AG04450 (cell line): ENCODE results near the gene ZFHX3. TPM values are rescaled to one million over a fixed set of nuclear protein-coding genes. Genes with fewer than 3 reads are reported as not detected.

Experiments used
- CTCF ChIA-PET: fragments of 300-600, 350-600 bp; formaldehyde crosslinking; extraction: SDS; loops from one replicate; lab custom pipeline; 2022; ENCODE audit warnings: antibody characterized with exemption, inconsistent platforms; lab: Charles Lee
- POLR2A ChIA-PET: fragments of 350-600 bp; formaldehyde crosslinking; extraction: SDS; loops from one replicate; lab custom pipeline; 2021; ENCODE audit warnings: antibody characterized with exemption, inconsistent platforms; lab: Yijun Ruan, JAX
- DNase-seq: peaks from one replicate; pipeline ENCODE4 v3.0.0-alpha.2; 2011; ENCODE audit warnings: low read depth, low spot score
- H3K27ac ChIP-seq: one replicate; pipeline ENCODE4 v1.5.1; 2012; ENCODE audit warnings: low read depth, low read length, control low read depth
- H3K27me3 ChIP-seq: one replicate; pipeline ENCODE4 v1.6.0; 2012; ENCODE audit warnings: low read length; ENCODE audit not compliant: control insufficient read depth, insufficient read depth
- H3K4me3 ChIP-seq: 2 replicates; pipeline ENCODE4 v1.5.1; 2011; ENCODE audit warnings: mild to moderate bottlenecking, low read depth, low read length, control low read depth
- H3K9me3 ChIP-seq: 2 replicates; pipeline ENCODE4 v1.5.1; 2012; ENCODE audit warnings: low read length; ENCODE audit not compliant: control insufficient read depth, insufficient read depth
- CTCF ChIP-seq: IDR thresholded peaks from 2 replicates; pipeline ENCODE4 v1.5.1; 2011; ENCODE audit warnings: low read depth, low read length, control low read depth, inconsistent platforms
- polyA plus RNA-seq: library from polyadenylated mRNA; depleted of rRNA; stranded (reverse); fragments of >200 nt; gene quantifications from 2 replicates; pipeline ENCODE4 v1.2.3, GENCODE V29; 2011

The ZFHX3 gene
- polyA plus RNA-seq, 1 experiment, result 3.3 TPM

GRCh38 chr16:72987480-72987901, 60.4 kb downstream of the ZFHX3 start:
- H3K27me3 ChIP-seq, result no peaks in the 10 kb centered on the region
- ChIA-PET CTCF (interaction anchor here (1.0 kb wide), 1 partner anchor 48 kb away, joined by 4 read pairs; no protein-coding TSS in a partner anchor), POLR2A (no interaction called here)
- no peak overlapping the region for H3K4me3 ChIP-seq
- H3K27ac ChIP-seq, result no peak overlapping the region
- no peaks in the 10 kb centered on the region for H3K9me3 ChIP-seq
- no peak for DNase-seq
- no peak for TF ChIP-seq CTCF

DNA sequence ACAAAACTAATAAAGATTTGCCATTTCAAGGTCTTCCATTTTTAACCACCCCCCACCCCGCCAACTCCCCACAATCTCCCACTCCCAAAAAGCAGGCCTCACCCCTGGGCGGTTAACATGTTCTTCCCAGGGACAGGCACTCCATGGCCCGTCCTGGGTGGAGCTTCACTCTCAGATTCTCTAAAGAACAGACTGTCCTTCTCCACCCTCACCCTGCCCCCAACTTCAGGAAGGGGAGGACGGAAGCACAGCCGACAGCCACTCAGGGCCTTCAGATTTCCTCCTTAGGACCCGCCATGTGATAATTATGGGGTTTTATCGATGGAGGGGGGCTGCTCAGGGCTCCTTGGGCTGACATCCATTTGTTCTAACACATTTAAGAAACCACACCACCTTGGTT, 61.9 kb downstream of the ZFHX3 start:
- CTCF ChIA-PET, result interaction anchor here (0.6 kb wide), 1 partner anchor 33 kb away, joined by 3 read pairs; no protein-coding TSS in a partner anchor
- POLR2A ChIA-PET, result interaction anchor here (0.6 kb wide), 1 partner anchor 75 kb away, joined by 3 read pairs; no protein-coding TSS in a partner anchor
- Histone ChIP-seq H3K27me3 (no peaks in the 10 kb centered on the region), H3K9me3 (no peaks in the 10 kb centered on the region), H3K27ac (no peak overlapping the region), H3K4me3 (no peak overlapping the region)
- DNase-seq, result no peak
- TF ChIP-seq CTCF, result no peak

DNA sequence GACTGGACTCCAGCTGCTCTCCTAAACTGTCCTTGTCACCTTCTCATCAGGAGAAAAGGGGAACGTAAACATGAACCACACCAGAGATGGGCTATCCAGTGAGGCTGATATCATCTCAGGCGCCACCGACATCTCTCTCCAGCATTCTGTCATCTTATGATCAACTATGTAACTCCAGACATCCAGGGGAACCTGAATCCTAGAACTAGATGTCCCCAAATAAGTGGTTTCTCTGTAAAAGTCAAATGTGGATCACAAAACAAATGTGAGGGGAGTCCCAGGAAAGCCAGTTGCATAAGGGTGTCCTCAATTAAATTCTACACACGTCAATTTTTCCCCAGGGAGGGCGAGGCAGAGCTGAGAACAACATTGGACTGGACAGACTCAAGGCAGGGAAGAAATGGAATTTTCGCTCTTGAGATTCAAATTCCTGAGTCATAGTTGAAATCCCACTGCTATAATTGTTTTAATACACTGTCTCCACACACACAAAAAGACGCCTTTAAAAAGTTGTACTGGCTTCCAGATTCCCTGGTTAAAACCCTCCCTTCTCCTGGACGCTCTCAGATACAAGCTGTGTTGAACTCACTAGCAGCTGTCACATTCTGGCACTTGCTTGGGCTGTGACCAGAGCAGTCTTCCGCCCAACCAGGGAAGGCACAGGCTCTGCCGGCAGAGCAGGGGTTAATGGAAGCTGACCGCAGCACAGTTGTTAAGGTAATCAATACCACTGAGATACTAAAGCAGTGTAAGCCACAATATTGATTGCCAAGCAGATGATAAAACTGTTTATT, 62.6 kb downstream of the ZFHX3 start:
- no peak for TF ChIP-seq CTCF
- ChIA-PET POLR2A (interaction anchor here (0.6 kb wide), 1 partner anchor 76 kb away, joined by 3 read pairs; no protein-coding TSS in a partner anchor), CTCF (interaction anchor here (0.6 kb wide), 1 partner anchor 33 kb away, joined by 3 read pairs; no protein-coding TSS in a partner anchor)
- Histone ChIP-seq H3K27me3 (no peaks in the 10 kb centered on the region), H3K27ac (no peak overlapping the region), H3K9me3 (no peaks in the 10 kb centered on the region), H3K4me3 (no peak overlapping the region)
- DNase-seq, result no peak

DNA sequence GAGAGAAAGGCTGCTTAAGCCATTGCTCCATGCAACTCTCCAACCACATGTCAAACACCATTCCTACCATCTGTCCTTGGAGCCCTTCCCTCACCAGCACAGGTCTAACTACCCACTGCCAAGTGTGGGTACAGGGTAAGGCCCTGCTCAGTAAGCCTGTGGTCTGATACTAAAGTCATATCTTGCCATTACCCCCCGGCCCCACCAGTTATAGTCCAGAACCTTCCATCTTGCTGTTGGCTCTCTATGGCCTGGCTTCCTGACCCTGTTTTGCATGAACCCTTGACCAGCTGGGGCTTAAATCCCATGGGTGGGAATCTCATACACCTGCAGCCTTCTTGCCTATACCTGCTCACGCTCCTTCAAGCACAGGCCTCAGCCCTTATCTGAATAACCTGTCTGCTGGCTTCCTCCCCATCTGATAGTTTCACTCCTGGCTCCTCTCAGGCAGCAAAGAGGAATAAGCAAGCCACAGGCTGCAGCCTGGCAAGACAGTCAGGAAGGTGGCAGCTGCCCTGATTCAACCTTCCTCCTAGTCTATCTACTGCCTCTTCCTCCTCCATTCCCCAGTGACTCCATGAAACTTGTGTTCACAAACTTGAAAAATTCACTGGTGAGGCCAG, 64.1 kb downstream of the ZFHX3 start:
- CTCF ChIA-PET, result no interaction called here
- POLR2A ChIA-PET, result interaction anchor here (0.5 kb wide), 1 partner anchor 76 kb away, joined by 3 read pairs; no protein-coding TSS in a partner anchor

More for the DNA sequence above, 64.1 kb downstream of the ZFHX3 start:
- Histone ChIP-seq H3K27me3 (no peaks in the 10 kb centered on the region), H3K4me3 (no peak overlapping the region), H3K9me3 (no peaks in the 10 kb centered on the region), H3K27ac (no peak overlapping the region)
- TF ChIP-seq CTCF, result no peak
- DNase-seq, result no peak
